ENCODE measurements around the gene CNNM2.

DNA sequence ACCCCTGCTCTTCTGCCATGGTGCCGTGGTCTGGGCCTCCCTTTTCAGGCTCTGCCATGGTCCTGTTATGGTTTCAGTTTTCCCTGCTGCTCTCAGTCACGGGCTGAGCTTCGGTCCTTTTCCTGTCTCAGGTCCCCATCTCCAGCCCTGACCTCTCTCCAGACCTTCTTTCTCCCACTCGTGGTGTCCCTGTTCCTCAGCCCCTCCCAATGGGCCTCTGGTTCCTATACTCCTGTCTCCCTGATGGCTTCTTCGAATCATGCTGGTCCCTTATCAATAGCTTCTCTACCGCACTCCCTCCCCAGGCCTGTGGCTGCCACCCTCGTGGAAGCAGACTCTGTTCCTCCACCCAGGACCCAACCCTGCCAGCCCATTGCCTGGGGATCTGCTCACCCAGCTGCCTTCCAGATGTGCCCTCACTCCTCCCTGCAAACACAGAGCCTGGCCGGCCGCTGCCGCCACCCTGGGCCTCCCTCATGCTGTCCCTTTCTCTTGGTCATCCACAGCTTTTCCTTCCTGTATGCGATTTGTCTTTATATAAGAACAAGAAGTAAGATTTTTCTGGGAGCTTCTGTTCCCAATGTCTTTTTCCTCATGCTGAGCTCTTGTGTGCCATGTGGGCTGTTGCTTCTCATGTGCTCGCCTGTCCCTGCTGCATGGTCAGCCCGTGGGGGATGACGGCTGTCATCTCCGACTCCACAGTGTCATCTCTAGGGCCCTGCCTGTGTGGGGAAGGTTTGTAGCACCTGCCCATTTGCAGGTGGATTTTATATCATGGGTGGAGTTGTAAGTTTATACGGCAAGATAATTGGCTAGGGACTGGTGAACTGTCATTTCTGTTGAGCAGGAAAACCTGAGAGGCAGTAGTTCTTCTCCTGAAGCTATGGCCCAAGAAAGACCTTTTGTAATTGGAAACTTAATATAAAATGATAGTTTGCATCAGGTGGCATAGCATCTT, 148.3 kb downstream of the CNNM2 start:
- no peak for TF ChIP-seq EZH2phosphoT487 (IDR thresholded peaks at IDR 0.05; ENCODE audit: borderline replicate concordance)
- TF ChIP-seq, protein P1, sequence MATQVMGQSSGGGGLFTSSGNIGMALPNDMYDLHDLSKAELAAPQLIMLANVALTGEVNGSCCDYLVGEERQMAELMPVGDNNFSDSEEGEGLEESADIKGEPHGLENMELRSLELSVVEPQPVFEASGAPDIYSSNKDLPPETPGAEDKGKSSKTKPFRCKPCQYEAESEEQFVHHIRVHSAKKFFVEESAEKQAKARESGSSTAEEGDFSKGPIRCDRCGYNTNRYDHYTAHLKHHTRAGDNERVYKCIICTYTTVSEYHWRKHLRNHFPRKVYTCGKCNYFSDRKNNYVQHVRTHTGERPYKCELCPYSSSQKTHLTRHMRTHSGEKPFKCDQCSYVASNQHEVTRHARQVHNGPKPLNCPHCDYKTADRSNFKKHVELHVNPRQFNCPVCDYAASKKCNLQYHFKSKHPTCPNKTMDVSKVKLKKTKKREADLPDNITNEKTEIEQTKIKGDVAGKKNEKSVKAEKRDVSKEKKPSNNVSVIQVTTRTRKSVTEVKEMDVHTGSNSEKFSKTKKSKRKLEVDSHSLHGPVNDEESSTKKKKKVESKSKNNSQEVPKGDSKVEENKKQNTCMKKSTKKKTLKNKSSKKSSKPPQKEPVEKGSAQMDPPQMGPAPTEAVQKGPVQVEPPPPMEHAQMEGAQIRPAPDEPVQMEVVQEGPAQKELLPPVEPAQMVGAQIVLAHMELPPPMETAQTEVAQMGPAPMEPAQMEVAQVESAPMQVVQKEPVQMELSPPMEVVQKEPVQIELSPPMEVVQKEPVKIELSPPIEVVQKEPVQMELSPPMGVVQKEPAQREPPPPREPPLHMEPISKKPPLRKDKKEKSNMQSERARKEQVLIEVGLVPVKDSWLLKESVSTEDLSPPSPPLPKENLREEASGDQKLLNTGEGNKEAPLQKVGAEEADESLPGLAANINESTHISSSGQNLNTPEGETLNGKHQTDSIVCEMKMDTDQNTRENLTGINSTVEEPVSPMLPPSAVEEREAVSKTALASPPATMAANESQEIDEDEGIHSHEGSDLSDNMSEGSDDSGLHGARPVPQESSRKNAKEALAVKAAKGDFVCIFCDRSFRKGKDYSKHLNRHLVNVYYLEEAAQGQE (IDR thresholded peaks at IDR 0.05; ENCODE audit: low read depth) = no peak
- TF ChIP-seq, protein P2, sequence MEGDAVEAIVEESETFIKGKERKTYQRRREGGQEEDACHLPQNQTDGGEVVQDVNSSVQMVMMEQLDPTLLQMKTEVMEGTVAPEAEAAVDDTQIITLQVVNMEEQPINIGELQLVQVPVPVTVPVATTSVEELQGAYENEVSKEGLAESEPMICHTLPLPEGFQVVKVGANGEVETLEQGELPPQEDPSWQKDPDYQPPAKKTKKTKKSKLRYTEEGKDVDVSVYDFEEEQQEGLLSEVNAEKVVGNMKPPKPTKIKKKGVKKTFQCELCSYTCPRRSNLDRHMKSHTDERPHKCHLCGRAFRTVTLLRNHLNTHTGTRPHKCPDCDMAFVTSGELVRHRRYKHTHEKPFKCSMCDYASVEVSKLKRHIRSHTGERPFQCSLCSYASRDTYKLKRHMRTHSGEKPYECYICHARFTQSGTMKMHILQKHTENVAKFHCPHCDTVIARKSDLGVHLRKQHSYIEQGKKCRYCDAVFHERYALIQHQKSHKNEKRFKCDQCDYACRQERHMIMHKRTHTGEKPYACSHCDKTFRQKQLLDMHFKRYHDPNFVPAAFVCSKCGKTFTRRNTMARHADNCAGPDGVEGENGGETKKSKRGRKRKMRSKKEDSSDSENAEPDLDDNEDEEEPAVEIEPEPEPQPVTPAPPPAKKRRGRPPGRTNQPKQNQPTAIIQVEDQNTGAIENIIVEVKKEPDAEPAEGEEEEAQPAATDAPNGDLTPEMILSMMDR (IDR thresholded peaks at IDR 0.05 in 2 of 3, conservative IDR thresholded peaks at IDR 0.05 in 1 of 3; ENCODE audit: borderline replicate concordance in 1 of 3, insufficient read depth in 1 of 3, low read depth in 2 of 3, low read length in 2 of 3) = no peak
- no peak for TF ChIP-seq POLR2A (IDR thresholded peaks at IDR 0.05; ENCODE audit: borderline replicate concordance, extremely low read depth, insufficient read depth, insufficient read length)
- no peak for TF ChIP-seq TCF7L2 (IDR thresholded peaks at IDR 0.05; ENCODE audit: borderline replicate concordance, extremely low read depth, insufficient read depth, insufficient read length)
- TF ChIP-seq EGR1 (IDR thresholded peaks at IDR 0.05; ENCODE audit: low read depth) = no peak
